Inflammatory macrophage (primary cell): ENCODE data around the gene TMEM38B.

Experiments used
- DNase-seq, 2 donors: peaks; one replicate each; pipeline ENCODE4 v3.0.0-alpha.2; 2020 to 2022
- total RNA-seq, 18 experiments: gene quantifications; one replicate each; lab custom pipeline; 2026; ENCODE audit warnings: mixed read lengths in 6 of 18, inconsistent platforms in 2 of 18; lab: John Stamatoyannopoulos, UW

TMEM38B gene
- 34.5 to 134 (median 70.0) reads per million in 18 experiments for total RNA-seq

DNA sequence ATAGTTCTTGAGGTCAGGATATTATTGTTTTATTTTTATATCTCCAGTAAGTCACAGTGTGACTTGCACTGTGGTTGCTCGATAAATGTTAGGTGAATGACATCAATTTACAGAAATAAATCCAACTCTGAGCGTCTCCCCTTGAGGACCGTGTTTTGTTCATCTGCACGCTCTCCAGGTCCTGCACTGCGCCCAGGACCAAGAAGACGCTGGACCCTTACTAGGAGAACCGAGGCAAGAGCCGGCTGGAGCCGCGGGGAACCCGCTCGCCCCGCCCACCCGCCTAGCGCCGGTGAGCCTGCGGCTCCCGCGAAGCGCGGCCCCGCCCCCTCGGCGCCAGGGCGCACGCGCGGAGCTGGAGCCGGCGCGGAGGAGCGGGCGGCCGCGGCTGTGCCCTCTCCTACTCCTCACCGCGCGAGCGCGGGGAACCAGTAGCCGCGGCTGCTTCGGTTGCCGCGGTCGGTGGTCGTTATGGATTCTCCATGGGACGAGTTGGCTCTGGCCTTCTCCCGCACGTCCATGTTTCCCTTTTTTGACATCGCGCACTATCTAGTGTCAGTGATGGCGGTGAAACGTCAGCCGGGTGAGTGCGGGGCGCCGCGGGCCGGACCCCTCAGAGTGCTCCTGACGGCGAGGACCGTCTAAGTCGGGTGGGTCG, at the start of gene TMEM38B:
Gene TMEM38B, plus strand, starts transcription at position 352 of the 658 bp plus-strand sequence. Its CDS starts 120 bp downstream, at position 472.
- peak; percentile 76 to 89 for DNase-seq

DNA sequence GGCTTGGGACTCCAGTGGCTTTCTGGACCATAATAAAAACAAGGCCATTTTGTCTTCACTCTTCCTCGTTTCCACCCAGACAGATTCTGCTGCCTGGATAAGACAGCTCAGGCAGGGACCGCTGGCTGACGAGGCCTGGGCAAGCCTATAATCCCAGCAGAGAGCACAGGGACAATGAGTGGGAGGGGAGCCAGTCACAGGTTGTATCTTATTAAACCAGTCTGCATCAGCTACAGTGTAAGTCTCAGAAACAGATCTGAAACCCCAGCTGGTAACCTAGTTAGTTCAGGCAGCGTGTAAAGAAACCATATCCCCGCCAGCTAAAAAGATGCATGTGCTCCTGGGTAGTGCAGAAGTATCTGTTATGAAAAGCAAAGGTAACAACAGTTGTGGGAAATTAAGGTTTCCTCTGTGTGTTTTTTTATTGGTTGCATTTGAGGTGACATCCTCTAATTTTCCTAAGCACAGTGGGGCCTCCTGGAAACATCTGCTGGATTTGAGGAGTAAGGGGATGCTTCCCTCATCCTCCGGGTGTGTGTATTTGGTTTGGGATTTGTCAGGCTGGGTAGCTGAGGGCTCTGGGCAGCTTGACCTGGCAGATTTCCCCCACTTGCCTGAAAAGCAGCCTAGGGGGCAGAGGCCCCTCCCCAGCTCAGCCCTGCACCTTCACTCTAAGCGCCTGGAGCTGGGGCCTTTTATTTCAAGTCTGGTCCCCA, 47.3 kb upstream of the TMEM38B start:
- DNase-seq, result no peak

DNA sequence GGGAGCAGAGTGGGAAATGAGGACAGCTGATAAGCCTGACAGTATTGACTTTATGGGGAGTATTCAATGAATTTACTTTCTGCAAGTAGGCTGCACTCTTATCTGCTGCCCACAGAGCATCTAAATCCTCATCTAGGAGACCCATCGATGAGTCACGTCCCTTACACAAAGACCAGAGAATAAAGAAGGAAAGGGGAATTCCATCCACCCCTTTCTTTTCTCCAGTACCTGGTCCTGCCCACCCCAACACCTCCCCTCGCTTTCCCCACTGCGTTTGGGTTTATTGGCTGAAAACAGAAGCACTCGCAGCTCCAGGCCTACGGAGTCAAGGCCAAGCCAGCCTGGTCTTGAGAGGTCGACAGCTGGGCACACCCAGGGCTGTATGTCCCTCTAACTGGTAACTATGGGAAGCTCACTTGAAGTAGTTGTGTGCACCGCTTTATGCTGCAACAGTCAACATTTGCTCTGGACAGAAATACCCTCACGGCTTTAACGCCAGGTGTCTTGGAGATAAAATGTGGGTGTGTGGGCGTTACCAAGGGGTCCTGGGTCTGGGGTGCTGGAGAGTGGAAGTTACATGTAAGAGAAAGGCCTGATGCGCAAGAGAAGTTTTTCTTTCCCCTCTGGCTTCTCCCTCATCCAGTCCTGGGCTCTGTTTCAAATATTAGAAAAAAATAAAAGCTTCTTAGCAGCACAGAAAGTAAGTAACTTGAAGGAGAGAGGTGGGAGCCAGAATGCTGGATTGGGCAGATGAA, 46.6 kb upstream of the TMEM38B start:
- DNase-seq, result no peak

DNA sequence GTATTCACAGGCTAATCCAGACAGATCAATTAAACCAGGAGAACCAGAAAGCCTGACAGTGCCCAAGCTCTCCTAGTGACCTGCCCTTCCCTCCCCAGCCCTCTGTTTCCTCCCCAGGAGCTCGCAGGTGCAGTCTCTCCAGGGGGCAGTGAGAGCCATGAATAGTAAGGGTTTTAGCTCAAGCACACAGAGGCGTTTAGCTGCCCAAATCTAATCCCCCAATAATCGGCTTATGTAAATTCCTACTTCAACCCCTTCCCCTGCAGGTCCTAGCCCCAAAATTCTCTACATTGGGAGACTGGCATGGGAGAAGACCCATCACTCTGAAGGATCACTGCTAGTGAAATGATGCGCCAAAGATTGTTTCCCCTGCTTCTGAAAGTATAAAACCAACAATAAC, 42.5 kb upstream of the TMEM38B start:
- no peak for DNase-seq

GRCh38 chr9:105656131-105656921, 38.0 kb upstream of the TMEM38B start:
- peak in 1 of 2 donors; percentile 25 for DNase-seq

DNA sequence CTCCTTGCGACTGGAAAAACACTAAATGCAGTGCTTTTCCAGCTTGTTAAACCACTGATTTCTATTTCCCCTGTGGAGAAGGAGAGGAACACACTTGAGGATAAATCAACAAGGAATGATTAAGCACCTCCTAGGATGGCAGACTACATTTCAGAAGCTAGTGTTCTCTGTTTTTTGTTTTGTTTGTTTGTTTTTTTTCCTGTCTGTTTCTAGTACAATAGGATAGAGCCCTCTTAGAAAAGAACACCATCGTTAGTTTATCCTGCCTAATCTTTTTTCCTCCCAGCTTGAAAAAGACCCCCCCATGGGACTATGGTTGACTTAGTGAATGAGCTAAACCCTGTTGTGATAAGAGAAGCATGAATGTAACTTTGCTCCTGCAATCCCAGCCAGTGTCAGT, 36.0 kb upstream of the TMEM38B start:
- no peak for DNase-seq

- no peak for DNase-seq
Measured at GRCh38 chr9:105661011-105661410, 33.3 kb upstream of the TMEM38B start.

DNA sequence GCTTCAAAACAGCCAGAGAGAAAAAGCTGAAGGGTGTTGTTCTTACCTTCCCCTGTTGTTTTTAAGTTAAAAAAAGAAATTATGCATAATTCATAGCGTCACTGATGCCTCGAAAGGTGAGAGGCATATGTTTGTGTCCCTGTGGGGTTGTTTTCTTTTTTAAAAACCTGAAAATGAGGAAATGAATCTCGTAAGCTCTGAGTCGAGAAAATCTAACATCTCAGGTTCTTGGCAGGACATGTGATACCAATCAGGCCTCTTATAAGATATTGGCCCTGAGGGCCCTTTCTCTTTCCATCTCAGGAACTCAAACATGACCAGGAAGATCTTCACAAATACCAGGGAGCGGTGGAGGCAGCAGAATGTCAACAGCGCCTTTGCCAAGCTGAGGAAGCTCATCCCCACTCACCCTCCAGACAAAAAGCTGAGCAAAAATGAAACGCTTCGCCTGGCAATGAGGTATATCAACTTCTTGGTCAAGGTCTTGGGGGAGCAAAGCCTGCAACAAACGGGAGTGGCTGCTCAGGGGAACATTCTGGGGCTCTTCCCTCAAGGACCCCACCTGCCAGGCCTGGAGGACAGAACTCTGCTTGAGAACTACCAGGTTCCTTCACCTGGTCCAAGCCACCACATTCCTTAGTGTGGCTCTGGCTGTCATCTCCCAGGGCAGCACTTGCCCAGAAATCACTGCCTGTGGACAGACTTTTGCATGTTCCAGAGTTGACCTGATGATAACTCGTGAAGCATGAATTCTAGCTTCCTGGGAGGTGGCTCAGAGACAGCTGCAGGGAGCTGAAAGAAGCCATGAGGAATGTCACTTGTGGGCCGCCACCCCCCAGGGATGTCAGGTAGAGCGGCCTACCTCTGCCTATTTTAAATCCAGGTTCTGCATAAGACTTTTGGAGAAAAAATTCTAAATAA, 31.9 kb upstream of the TMEM38B start, which contains the start of gene TAL2:
Gene TAL2, plus strand, starts transcription at position 274 of the 921 bp plus-strand sequence. Its CDS starts 40 bp downstream, at position 314.
- DNase-seq, result no peak

DNA sequence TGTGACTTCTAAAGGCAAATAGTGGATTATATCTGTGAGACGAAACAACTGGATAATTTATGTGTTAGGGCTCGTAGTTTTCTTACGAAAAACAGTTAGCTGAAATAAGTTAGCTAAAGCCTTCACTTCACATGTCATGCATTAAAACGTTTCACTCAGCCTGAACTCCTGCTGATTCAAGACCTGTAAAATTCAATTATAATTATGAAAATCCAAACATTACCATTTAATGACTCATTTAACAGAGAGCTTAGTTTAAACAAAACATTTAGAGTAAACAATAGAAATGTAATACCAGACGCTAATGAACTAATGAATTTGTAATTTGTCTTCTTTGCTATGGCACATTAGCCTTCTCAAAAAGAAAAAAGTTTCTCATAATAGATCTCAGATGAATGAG, 30.4 kb upstream of the TMEM38B start:
- DNase-seq, result no peak

- no peak for DNase-seq
Measured at GRCh38 chr9:105667867-105668266, 26.5 kb upstream of the TMEM38B start.

DNA sequence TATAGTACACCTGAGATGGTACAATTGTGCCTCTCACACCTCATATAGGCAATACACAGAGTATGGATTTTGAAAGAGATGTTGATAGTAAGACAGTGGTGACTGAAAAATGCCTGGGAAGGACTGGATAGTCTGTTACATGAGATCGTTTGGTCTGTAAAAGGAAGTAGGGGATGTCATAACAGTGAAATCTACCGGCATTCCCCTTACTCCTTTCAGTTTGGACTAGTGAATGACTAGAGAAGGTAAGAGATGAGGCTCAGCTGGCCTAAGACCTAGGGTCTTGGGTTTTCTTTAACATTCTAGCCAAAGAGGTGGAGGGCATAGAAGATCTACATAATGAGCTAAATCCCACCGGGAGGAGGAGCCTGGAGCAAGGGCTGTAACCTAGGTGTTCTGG, 24.0 kb upstream of the TMEM38B start:
- DNase-seq, result no peak

- DNase-seq, result no peak
Measured at GRCh38 chr9:105670775-105671174, 23.6 kb upstream of the TMEM38B start.

- peak; percentile 14 to 23 for DNase-seq
Measured at GRCh38 chr9:105672711-105673234, 21.6 kb upstream of the TMEM38B start.

DNA sequence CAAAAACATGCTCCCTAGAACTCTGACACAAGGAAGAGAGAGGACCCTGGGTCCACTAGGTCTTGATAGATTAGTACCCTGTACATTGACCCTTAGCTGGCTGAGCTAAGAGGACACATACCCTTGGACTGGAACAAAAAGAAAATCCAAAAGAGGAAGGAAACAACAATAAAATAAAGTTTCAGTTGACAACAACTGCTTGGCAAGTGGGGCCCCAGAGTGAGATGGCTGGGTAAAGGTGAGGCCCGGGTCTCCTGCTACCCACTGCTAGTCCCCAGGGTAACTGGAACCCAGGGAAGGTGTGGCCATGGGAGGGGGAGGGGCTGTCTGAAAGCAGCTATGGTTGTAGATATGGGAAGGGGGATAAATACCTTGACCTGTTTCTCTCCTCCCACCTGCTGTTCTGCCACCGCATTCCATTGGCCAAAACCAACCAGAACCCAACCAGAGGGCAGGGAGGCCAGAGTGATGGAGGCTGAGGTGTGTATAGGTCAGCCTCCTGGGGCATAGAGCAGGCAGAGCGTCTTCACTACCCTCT, 20.4 kb upstream of the TMEM38B start:
- DNase-seq, result no peak

DNA sequence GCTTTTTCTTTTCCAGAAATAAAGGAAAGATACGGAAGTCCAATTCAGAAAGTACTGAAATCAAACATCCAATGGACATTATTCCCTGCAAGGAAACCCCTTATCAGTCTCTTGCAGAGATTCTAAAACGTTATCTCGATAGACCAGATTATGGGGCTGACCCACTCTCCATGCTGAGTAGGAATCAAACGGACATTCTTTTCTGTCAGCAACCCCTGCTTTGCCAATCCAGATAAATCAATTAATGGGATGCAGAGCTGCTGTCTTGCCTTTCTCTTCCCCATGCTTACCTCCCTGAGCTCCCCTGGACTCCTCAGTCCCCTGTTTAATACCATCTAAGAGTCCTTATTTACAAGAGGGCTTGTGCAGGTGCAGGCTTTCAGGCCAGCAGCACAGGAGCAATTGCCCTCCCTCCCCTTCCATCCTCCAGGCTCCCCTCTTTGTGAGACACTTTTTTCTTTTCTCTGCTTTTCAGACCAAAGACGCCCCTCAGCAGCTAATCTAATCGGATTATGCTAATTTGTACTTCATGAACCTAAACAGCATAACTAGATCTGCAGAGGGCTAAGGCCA, 17.9 kb upstream of the TMEM38B start:
- no peak for DNase-seq

GRCh38 chr9:105678163-105678562, 16.2 kb upstream of the TMEM38B start:
- DNase-seq, result no peak

DNA sequence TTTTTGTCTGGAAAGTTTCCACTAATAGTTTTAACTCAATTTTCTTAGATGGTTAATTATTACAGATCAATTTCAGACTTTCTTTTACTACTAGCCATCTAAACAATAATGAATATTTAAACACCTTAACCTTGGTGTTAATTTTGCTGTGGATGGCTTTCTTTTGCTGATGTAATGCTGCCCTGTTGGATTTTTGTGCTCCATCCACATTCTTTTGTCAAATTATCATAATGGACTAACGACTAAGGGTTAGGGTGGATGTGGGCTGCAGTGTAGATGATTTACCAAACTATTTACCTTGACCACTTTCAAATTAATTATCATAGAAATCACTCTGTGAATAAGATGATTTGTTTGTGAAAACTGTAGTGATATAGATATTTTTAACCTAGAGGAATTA, 15.6 kb upstream of the TMEM38B start:
- no peak for DNase-seq

GRCh38 chr9:105679257-105680022, 14.9 kb upstream of the TMEM38B start:
- DNase-seq, result no peak

- DNase-seq, result no peak
Measured at GRCh38 chr9:105681313-105681712, 13.0 kb upstream of the TMEM38B start.

DNA sequence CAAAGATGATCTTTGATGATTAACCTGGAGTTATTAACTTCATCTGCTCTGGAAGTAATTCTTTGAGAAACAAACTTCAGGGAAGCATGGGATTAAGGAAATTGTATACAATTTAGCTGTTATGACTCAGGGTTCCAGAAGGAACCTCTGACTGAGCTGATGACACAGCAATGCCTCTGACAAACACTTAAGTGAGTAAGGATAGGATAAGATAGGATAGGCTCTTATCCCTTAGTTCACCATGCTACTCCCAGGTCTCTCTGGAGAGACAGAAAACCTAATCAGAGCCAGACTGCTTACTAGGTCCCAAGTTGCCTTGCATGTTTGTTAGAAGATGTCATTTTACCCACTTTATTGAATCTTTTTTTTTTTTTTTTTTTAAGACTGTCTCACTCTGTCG, 12.6 kb upstream of the TMEM38B start:
- DNase-seq, result no peak
